ENCODE measurements around the gene LONP1.

LONP1 gene

DNA sequence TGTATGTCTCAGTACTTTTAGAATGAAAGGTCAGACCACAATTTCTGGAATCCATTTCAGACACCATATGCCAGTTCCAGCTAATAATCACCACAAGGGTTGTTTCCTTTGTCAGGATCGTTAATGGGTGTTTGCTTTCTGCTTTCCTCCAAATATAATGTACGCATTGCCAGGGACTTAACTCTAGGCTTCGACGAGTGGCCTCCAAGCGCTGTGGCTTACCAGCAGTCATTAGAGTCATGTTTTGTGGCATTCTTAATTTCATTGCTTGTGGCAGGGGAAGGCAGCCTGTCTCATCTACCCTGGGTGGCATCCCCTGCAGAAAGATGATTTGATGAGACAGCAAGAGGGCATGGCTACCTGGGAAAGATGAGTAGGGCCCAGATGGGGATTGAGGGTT, 74.5 kb downstream of the LONP1 start:
- DNase-seq (ENCODE audit: low spot score) = no peak

DNA sequence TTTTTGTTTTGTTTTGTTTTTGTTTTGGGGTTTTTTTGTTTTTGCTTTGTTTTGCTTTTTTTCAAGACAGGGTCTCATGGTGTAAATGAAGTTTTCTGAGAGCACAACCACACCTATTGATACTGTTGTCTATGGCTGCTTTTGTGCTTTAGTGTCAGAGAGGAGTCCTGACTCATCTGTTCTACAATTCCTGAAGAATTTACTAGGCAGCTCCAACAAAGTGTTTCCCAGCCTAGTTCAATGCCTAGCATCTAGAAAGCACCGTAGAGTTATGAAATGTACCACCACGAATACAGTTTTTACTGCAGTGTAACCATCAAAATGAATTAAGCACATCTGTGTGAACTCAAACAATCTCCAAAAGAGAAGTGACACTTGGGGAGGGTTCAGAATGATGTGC, 75.9 kb downstream of the LONP1 start:
- no peak for DNase-seq (ENCODE audit: low spot score)

DNA sequence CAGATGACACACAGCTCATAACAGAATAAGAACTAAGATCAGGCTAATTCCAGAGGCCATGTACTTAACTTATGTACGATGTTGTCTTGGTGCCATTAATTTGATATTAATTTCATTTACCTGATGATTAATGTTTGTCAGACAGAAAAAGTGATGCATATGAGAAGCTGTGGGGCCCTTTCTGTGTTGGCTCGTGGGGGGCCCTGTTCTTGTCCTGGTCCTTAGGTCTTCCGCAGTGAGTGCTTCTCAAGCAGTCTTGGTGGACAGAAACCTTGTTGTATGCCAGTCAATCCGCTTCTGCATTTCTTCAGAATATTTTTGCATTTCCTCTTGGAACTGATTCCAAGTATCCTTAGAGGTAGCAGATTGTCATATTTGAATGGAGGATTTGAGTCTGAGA, 76.9 kb downstream of the LONP1 start:
- DNase-seq (ENCODE audit: low spot score) = no peak

DNA sequence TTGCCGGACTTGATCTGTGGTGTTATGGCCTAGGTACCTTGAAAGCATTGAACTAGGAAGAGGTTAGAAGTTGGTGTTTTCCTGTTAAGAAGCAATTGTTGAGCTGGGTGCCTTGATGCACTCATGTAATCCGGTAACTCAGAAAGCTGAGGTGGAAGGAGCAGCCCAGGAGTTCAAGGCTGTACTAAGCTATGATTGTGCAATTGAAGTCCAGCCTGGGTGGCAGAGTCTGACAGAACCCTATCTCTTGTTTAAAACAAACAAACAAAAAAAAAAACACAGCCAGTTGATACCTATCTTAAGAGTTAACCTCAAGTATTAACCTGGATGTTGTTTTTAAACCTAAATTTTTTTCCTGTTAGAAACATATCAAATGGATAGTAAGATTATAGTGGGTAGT, 77.7 kb downstream of the LONP1 start:
- no peak for DNase-seq (ENCODE audit: low spot score)

All from hematopoietic multipotent progenitor cell treated with erythropoietin and hydrocortisone succinate and interleukin-3 and kit ligand, for 17 days (in vitro differentiated cells).